HEK293 (cell line): ENCODE measurements around the gene KCNMB2.

ENCODE experiments used
- CTCF ChIA-PET: fragments of 350-600 bp; formaldehyde crosslinking; extraction: SDS; loops from one replicate; lab custom pipeline; 2021; ENCODE audit warnings: antibody characterized with exemption; lab: Yijun Ruan, JAX
- POLR2A ChIA-PET: fragments of 300-600 bp; formaldehyde crosslinking; extraction: SDS; loops from one replicate; lab custom pipeline; 2020; ENCODE audit warnings: antibody characterized with exemption, inconsistent platforms; lab: Yijun Ruan, JAX
- H3K27ac ChIP-seq: fragments of 200-500 bp; sonication (Bioruptor generic); 2 replicates; pipeline ENCODE4 v1.5.1; 2014; ENCODE audit warnings: low read depth, low read length, control low read depth, inconsistent platforms; ENCODE audit errors: extremely low read depth
- H3K36me3 ChIP-seq, 2 experiments: fragments of 200-500 bp in 1 of 2; sonication (Bioruptor generic) in 1 of 2; 1 replicate in 1 of 2; 2 replicates in 1 of 2; pipeline ENCODE4 v1.5.1; 2014 to 2017; ENCODE audit warnings: inconsistent platforms in 2 of 2, low read length in 2 of 2; ENCODE audit not compliant: control insufficient read depth in 2 of 2, insufficient read depth in 1 of 2
- H3K4me1 ChIP-seq: fragments of 200-500 bp; sonication (Bioruptor generic); 2 replicates; pipeline ENCODE4 v1.5.1; 2014; ENCODE audit warnings: mild to moderate bottlenecking, low read length, inconsistent platforms; ENCODE audit not compliant: control insufficient read depth, insufficient read depth
- H3K4me3 ChIP-seq: 2 replicates; pipeline ENCODE4 v1.5.1; 2011; ENCODE audit warnings: low read depth, mild to moderate bottlenecking, control low read depth, low read length, moderate library complexity
- H3K9me3 ChIP-seq: fragments of 200-500 bp; sonication (Bioruptor generic); 2 replicates; pipeline ENCODE4 v1.5.1; 2014; ENCODE audit warnings: low read depth, low read length, inconsistent platforms; ENCODE audit not compliant: control insufficient read depth, insufficient read depth
- BCL11A ChIP-seq: fragments of 450-650 bp; formaldehyde crosslinking; IDR thresholded peaks from 2 replicates; pipeline ENCODE4 v1.5.1; 2016; ENCODE audit warnings: low read depth, missing biosample characterization, missing genetic modification characterization
- BCL11B ChIP-seq: fragments of 450-650 bp; formaldehyde crosslinking; IDR thresholded peaks from 2 replicates; pipeline ENCODE4 v1.5.1; 2016; ENCODE audit warnings: low read depth, missing biosample characterization, missing genetic modification characterization
- HOXC10 ChIP-seq: sonication (generic); formaldehyde crosslinking; IDR thresholded peaks from 2 replicates; pipeline ENCODE4 v1.8.1; 2023; ENCODE audit warnings: mild to moderate bottlenecking, missing genetic modification reagents
- KLF7 ChIP-seq: fragments of 450-650 bp; formaldehyde crosslinking; IDR thresholded peaks from 2 replicates; pipeline ENCODE4 v1.5.1; 2016; ENCODE audit warnings: missing biosample characterization, missing genetic modification characterization, borderline replicate concordance
- MYNN ChIP-seq: fragments of 450-650 bp; formaldehyde crosslinking; IDR thresholded peaks from 2 replicates; pipeline ENCODE4 v1.5.1; 2016; ENCODE audit warnings: missing biosample characterization, missing genetic modification characterization, borderline replicate concordance
- SALL2 ChIP-seq: fragments of 450-650 bp; formaldehyde crosslinking; IDR thresholded peaks from 2 replicates; pipeline ENCODE4 v1.5.0; 2017; ENCODE audit warnings: missing biosample characterization, mild to moderate bottlenecking, missing genetic modification characterization, borderline replicate concordance
- SCRT2 ChIP-seq: fragments of 450-650 bp; formaldehyde crosslinking; IDR thresholded peaks from 2 replicates; pipeline ENCODE4 v1.5.1; 2016; ENCODE audit warnings: missing biosample characterization, missing genetic modification characterization
- YY2 ChIP-seq: fragments of 450-650 bp; formaldehyde crosslinking; IDR thresholded peaks from 2 replicates; pipeline ENCODE4 v1.5.1; 2016; ENCODE audit warnings: missing biosample characterization, missing genetic modification characterization
- ZIC2 ChIP-seq: fragments of 450-650 bp; formaldehyde crosslinking; IDR thresholded peaks from 2 replicates; pipeline ENCODE4 v1.5.1; 2016; ENCODE audit warnings: missing biosample characterization, missing genetic modification characterization
- ZNF184 ChIP-seq: fragments of 450-650 bp; IDR thresholded peaks from 2 replicates; pipeline ENCODE4 v1.5.1; 2018; ENCODE audit warnings: missing biosample characterization, mild to moderate bottlenecking, missing genetic modification characterization
- ZNF2 ChIP-seq: fragments of 450-650 bp; formaldehyde crosslinking; IDR thresholded peaks from 2 replicates; pipeline ENCODE4 v1.5.1; 2016; ENCODE audit warnings: missing biosample characterization, missing genetic modification characterization
- ZNF391 ChIP-seq: fragments of 450-650 bp; formaldehyde crosslinking; IDR thresholded peaks from 2 replicates; pipeline ENCODE4 v1.5.1; 2016; ENCODE audit warnings: low read depth, missing biosample characterization, missing genetic modification characterization, borderline replicate concordance
- ZNF488 ChIP-seq: fragments of 450-650 bp; formaldehyde crosslinking; IDR thresholded peaks from 2 replicates; pipeline ENCODE4 v1.5.1; 2016; ENCODE audit warnings: missing biosample characterization, missing genetic modification characterization
- ZNF544 ChIP-seq: fragments of 450-650 bp; formaldehyde crosslinking; IDR thresholded peaks from 2 replicates; pipeline ENCODE4 v1.5.0; 2017; ENCODE audit warnings: missing biosample characterization, missing genetic modification characterization
- ZNF624 ChIP-seq: fragments of 450-650 bp; formaldehyde crosslinking; IDR thresholded peaks from 2 replicates; pipeline ENCODE4 v1.5.1; 2017; ENCODE audit warnings: missing biosample characterization, missing genetic modification characterization
- ZNF626 ChIP-seq: fragments of 450-650 bp; sonication (Bioruptor Pico); formaldehyde crosslinking; IDR thresholded peaks from 2 replicates; pipeline ENCODE4 v1.5.1; 2018; ENCODE audit warnings: missing biosample characterization, missing genetic modification characterization, inconsistent platforms
- ZNF768 ChIP-seq: fragments of 450-650 bp; formaldehyde crosslinking; IDR thresholded peaks from 2 replicates; pipeline ENCODE4 v1.5.1; 2018; ENCODE audit warnings: missing biosample characterization, mild to moderate bottlenecking, missing genetic modification characterization
- ZNF785 ChIP-seq: fragments of 450-650 bp; formaldehyde crosslinking; IDR thresholded peaks from 2 replicates; pipeline ENCODE4 v1.5.1; 2016; ENCODE audit warnings: missing biosample characterization, missing genetic modification characterization
- ZSCAN16 ChIP-seq: fragments of 450-650 bp; formaldehyde crosslinking; IDR thresholded peaks from 2 replicates; pipeline ENCODE4 v1.5.1; 2016; ENCODE audit warnings: missing biosample characterization, missing genetic modification characterization
- TF ChIP-seq, protein P1 (sequence below): fragments of 450-650 bp; formaldehyde crosslinking; IDR thresholded peaks from 2 replicates; pipeline ENCODE4 v1.5.1; 2016; ENCODE audit warnings: missing biosample characterization, missing genetic modification characterization
- TF ChIP-seq, protein P2 (sequence below): fragments of 450-650 bp; formaldehyde crosslinking; IDR thresholded peaks from 2 replicates; pipeline ENCODE4 v1.5.1; 2016; ENCODE audit warnings: missing biosample characterization, missing genetic modification characterization, low read depth
- TF ChIP-seq, protein P3 (sequence below): fragments of 450-650 bp; formaldehyde crosslinking; IDR thresholded peaks from 2 replicates; pipeline ENCODE4 v1.5.1; 2016; ENCODE audit warnings: missing biosample characterization, missing genetic modification characterization
- TF ChIP-seq, protein P4 (sequence below): fragments of 450-650 bp; formaldehyde crosslinking; IDR thresholded peaks from 2 replicates; pipeline ENCODE4 v1.5.1; 2016; ENCODE audit warnings: missing biosample characterization, missing genetic modification characterization

KCNMB2 gene

GRCh38 chr3:178492491-178492890 is 43.7 kb upstream of the KCNMB2 start (continued):
- TF ChIP-seq ZSCAN16 (tag by site-specific recombination): no peak
- TF ChIP-seq ZNF184 (tag by site-specific recombination): no peak

DNA sequence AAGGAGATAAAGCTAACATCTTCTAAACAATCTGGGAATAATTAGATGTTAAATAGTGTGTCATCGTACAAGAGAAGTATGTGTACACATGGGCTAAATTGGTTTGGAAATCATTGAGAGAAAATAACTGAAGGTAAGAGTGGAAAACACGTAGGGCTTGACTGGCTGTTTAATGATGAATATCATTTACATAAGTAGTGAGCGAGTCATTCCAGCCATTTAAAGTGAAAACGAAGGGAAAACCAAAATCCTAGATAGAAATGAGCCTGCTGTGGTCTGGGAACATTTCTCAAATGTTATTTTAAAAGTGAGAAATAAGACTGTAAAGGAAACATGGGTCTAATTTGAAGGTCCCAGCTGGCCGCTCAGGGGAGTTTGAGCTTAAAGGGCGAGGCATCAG is 41.9 kb upstream of the KCNMB2 start:
- TF ChIP-seq, protein P1, sequence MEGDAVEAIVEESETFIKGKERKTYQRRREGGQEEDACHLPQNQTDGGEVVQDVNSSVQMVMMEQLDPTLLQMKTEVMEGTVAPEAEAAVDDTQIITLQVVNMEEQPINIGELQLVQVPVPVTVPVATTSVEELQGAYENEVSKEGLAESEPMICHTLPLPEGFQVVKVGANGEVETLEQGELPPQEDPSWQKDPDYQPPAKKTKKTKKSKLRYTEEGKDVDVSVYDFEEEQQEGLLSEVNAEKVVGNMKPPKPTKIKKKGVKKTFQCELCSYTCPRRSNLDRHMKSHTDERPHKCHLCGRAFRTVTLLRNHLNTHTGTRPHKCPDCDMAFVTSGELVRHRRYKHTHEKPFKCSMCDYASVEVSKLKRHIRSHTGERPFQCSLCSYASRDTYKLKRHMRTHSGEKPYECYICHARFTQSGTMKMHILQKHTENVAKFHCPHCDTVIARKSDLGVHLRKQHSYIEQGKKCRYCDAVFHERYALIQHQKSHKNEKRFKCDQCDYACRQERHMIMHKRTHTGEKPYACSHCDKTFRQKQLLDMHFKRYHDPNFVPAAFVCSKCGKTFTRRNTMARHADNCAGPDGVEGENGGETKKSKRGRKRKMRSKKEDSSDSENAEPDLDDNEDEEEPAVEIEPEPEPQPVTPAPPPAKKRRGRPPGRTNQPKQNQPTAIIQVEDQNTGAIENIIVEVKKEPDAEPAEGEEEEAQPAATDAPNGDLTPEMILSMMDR (tag by site-specific recombination): no peak
- no peak for TF ChIP-seq BCL11B (tag by site-specific recombination)
- TF ChIP-seq YY2 (tag by site-specific recombination): no peak
- TF ChIP-seq HOXC10: no peak
- TF ChIP-seq BCL11A (tag by site-specific recombination): no peak
- no peak for TF ChIP-seq ZNF768 (tag by site-specific recombination)
- no peak for TF ChIP-seq ZIC2
- H3K4me3 ChIP-seq: no peak overlapping the region
- no peaks in the 10 kb centered on the region for H3K4me1 ChIP-seq
- ChIA-PET POLR2A (no interaction called here), CTCF (interaction anchor here (0.9 kb wide), 1 partner anchor 10 kb away, joined by 3 read pairs; no protein-coding TSS in a partner anchor)
- no peaks in the 10 kb centered on the region for H3K36me3 ChIP-seq
- no peaks in the 10 kb centered on the region for H3K9me3 ChIP-seq
- no peak overlapping the region for H3K27ac ChIP-seq

DNA sequence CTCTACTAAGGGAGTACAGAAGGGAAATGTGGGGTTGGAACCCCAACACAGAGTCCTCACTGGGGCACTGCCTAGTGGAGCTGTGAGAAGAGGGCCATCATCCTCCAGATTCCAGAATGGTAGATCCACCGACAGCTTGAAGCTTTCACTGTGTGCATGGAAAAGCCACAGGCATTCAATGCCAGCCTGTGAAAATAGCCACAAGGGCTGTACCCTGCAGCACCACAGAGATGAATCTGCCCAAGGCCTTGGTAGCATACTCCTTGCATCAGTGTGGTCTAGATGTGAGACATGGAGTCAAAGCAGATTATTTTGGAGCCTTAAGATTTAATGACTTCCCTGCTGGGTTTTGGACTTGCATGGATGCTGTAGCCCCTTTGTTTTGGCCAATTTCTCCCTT is 39.3 kb upstream of the KCNMB2 start:
- no peak overlapping the region for H3K4me3 ChIP-seq
- H3K9me3 ChIP-seq: no peaks in the 10 kb centered on the region
- H3K27ac ChIP-seq: no peak overlapping the region
- TF ChIP-seq HOXC10 (no peak), KLF7 (tag by site-specific recombination) (no peak), ZNF488 (tag by site-specific recombination) (no peak), MYNN (tag by site-specific recombination) (no peak), ZNF544 (tag by site-specific recombination) (no peak), SALL2 (tag by site-specific recombination) (no peak), ZNF391 (tag by site-specific recombination) (no peak)
- TF ChIP-seq, protein P2, sequence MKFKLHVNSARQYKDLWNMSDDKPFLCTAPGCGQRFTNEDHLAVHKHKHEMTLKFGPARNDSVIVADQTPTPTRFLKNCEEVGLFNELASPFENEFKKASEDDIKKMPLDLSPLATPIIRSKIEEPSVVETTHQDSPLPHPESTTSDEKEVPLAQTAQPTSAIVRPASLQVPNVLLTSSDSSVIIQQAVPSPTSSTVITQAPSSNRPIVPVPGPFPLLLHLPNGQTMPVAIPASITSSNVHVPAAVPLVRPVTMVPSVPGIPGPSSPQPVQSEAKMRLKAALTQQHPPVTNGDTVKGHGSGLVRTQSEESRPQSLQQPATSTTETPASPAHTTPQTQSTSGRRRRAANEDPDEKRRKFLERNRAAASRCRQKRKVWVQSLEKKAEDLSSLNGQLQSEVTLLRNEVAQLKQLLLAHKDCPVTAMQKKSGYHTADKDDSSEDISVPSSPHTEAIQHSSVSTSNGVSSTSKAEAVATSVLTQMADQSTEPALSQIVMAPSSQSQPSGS (tag by site-specific recombination): no peak
- ChIA-PET CTCF (no interaction called here), POLR2A (no interaction called here)
- H3K4me1 ChIP-seq: no peaks in the 10 kb centered on the region
- no peaks in the 10 kb centered on the region for H3K36me3 ChIP-seq

- H3K4me1 ChIP-seq: no peaks in the 10 kb centered on the region
- ChIA-PET CTCF (interaction anchor here (0.7 kb wide), 1 partner anchor 16 kb away, joined by 5 read pairs; no protein-coding TSS in a partner anchor), POLR2A (no interaction called here)
- no peak overlapping the region for H3K4me3 ChIP-seq
- H3K36me3 ChIP-seq: no peaks in the 10 kb centered on the region
- H3K27ac ChIP-seq: no peak overlapping the region
- no peaks in the 10 kb centered on the region for H3K9me3 ChIP-seq
- no peak for TF ChIP-seq SCRT2 (tag by site-specific recombination)
- TF ChIP-seq, protein P3, sequence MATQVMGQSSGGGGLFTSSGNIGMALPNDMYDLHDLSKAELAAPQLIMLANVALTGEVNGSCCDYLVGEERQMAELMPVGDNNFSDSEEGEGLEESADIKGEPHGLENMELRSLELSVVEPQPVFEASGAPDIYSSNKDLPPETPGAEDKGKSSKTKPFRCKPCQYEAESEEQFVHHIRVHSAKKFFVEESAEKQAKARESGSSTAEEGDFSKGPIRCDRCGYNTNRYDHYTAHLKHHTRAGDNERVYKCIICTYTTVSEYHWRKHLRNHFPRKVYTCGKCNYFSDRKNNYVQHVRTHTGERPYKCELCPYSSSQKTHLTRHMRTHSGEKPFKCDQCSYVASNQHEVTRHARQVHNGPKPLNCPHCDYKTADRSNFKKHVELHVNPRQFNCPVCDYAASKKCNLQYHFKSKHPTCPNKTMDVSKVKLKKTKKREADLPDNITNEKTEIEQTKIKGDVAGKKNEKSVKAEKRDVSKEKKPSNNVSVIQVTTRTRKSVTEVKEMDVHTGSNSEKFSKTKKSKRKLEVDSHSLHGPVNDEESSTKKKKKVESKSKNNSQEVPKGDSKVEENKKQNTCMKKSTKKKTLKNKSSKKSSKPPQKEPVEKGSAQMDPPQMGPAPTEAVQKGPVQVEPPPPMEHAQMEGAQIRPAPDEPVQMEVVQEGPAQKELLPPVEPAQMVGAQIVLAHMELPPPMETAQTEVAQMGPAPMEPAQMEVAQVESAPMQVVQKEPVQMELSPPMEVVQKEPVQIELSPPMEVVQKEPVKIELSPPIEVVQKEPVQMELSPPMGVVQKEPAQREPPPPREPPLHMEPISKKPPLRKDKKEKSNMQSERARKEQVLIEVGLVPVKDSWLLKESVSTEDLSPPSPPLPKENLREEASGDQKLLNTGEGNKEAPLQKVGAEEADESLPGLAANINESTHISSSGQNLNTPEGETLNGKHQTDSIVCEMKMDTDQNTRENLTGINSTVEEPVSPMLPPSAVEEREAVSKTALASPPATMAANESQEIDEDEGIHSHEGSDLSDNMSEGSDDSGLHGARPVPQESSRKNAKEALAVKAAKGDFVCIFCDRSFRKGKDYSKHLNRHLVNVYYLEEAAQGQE (tag by site-specific recombination): no peak
- no peak for TF ChIP-seq ZNF785 (tag by site-specific recombination)
- no peak for TF ChIP-seq ZNF624 (tag by site-specific recombination)
- no peak for TF ChIP-seq ZNF626 (tag by site-specific recombination)
- no peak for TF ChIP-seq ZNF2
- TF ChIP-seq, protein P4, sequence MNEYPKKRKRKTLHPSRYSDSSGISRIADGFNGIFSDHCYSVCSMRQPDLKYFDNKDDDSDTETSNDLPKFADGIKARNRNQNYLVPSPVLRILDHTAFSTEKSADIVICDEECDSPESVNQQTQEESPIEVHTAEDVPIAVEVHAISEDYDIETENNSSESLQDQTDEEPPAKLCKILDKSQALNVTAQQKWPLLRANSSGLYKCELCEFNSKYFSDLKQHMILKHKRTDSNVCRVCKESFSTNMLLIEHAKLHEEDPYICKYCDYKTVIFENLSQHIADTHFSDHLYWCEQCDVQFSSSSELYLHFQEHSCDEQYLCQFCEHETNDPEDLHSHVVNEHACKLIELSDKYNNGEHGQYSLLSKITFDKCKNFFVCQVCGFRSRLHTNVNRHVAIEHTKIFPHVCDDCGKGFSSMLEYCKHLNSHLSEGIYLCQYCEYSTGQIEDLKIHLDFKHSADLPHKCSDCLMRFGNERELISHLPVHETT (tag by site-specific recombination): no peak
These were observed 37.4 kb upstream of the KCNMB2 start for GRCh38 chr3:178498871-178499270.
